Measurements from ENCODE around the gene SHF. TPM values are rescaled to one million over a fixed set of nuclear protein-coding genes. Genes with fewer than 3 reads are reported as not detected.

Gene SHF
- total RNA-seq, 1 donor from 2014 or later = 32.2 TPM

DNA sequence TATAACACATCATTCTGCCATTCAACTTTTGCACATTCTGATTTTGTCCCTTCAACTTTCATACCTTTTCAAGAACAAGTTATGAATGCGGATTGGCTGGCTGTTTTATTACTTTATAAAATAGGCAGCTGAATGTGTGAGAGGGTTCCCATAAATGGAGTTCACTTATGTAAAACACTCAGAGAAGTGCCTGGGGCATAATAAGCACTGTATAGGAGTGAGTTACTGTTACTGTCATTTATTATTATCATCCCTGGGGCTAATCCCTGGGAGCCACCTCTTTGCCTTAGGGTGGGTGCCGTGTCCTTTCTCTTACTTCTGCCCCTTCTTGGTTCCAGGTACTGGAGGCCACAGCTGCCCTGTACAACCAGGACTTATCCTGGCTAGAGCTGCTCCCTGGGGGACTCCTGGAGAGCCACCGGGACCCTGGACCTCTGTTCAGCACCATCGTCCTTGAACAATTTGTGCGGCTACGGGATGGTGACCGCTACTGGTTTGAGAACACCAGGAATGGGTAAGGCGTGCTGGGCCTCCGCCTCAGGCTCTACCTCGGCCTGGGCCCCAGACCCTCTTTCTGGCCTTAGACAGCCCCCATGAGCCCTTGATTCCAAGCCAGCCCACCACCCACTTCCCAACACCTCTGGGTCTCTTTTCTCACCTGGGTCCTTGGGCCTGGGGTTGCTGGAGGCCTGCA, 47.1 kb downstream of the SHF start:
- Histone ChIP-seq H3K4me2 (no peak overlapping the region), H3K79me2 (ENCODE audit: low read depth) (no peaks in the 10 kb centered on the region), H3K27ac (no peak overlapping the region), H3K9me3 (ENCODE audit: low read depth) (no peaks in the 10 kb centered on the region), H3K4me3 (no peak overlapping the region), H3K4me1 (no peaks in the 10 kb centered on the region), H3K9ac (no peak overlapping the region), H2AFZ (replicated peaks) (no peak overlapping the region), H3F3A (ENCODE audit: low read depth) (no peaks in the 10 kb centered on the region), H4K20me1 (ENCODE audit: low read depth) (no peaks in the 10 kb centered on the region), H3K27me3 (peaks cover 26% of the 10 kb centered on the region), H3K36me3 (no peaks in the 10 kb centered on the region)
- Mint-ChIP-seq H3K27ac (no peak overlapping the region), H3K4me1 (no peaks in the 10 kb centered on the region), H3K27me3 (ENCODE audit: insufficient read depth, low read depth) (peaks cover 15% of the 10 kb centered on the region), H3K36me3 (no peaks in the 10 kb centered on the region), H3K4me3 (no peak overlapping the region), H3K9me3 (no peaks in the 10 kb centered on the region)
- DNase-seq (ENCODE audit: low spot score) = no peak
- no peak for TF ChIP-seq EZH2phosphoT487 (IDR thresholded peaks at IDR 0.05)
- no peak for TF ChIP-seq EZH2 (IDR thresholded peaks at IDR 0.05)
- TF ChIP-seq, protein P1, sequence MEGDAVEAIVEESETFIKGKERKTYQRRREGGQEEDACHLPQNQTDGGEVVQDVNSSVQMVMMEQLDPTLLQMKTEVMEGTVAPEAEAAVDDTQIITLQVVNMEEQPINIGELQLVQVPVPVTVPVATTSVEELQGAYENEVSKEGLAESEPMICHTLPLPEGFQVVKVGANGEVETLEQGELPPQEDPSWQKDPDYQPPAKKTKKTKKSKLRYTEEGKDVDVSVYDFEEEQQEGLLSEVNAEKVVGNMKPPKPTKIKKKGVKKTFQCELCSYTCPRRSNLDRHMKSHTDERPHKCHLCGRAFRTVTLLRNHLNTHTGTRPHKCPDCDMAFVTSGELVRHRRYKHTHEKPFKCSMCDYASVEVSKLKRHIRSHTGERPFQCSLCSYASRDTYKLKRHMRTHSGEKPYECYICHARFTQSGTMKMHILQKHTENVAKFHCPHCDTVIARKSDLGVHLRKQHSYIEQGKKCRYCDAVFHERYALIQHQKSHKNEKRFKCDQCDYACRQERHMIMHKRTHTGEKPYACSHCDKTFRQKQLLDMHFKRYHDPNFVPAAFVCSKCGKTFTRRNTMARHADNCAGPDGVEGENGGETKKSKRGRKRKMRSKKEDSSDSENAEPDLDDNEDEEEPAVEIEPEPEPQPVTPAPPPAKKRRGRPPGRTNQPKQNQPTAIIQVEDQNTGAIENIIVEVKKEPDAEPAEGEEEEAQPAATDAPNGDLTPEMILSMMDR (IDR thresholded peaks at IDR 0.05) = no peak

GRCh38 chr15:45139770-45140169, 48.0 kb downstream of the SHF start:
- H3K27ac Mint-ChIP-seq = no peak overlapping the region
- peaks cover 13% of the 10 kb centered on the region for H3K27me3 Mint-ChIP-seq (ENCODE audit: insufficient read depth, low read depth)
- peaks cover 2% of the 10 kb centered on the region for H3K4me1 Mint-ChIP-seq
- Histone ChIP-seq H3K4me1 (no peaks in the 10 kb centered on the region), H3K4me2 (no peak overlapping the region), H4K20me1 (ENCODE audit: low read depth) (no peaks in the 10 kb centered on the region), H2AFZ (replicated peaks) (no peak overlapping the region), H3F3A (ENCODE audit: low read depth) (no peaks in the 10 kb centered on the region), H3K9me3 (ENCODE audit: low read depth) (no peaks in the 10 kb centered on the region), H3K36me3 (no peaks in the 10 kb centered on the region), H3K4me3 (no peak overlapping the region), H3K27me3 (peaks cover 34% of the 10 kb centered on the region), H3K79me2 (ENCODE audit: low read depth) (no peaks in the 10 kb centered on the region), H3K27ac (no peak overlapping the region), H3K9ac (no peak overlapping the region)
- H3K4me3 Mint-ChIP-seq = no peak overlapping the region
- TF ChIP-seq, protein P1 (IDR thresholded peaks at IDR 0.05) = no peak
- no peak for DNase-seq (ENCODE audit: low spot score)
- no peaks in the 10 kb centered on the region for H3K36me3 Mint-ChIP-seq
- peaks cover 2% of the 10 kb centered on the region for H3K9me3 Mint-ChIP-seq

DNA sequence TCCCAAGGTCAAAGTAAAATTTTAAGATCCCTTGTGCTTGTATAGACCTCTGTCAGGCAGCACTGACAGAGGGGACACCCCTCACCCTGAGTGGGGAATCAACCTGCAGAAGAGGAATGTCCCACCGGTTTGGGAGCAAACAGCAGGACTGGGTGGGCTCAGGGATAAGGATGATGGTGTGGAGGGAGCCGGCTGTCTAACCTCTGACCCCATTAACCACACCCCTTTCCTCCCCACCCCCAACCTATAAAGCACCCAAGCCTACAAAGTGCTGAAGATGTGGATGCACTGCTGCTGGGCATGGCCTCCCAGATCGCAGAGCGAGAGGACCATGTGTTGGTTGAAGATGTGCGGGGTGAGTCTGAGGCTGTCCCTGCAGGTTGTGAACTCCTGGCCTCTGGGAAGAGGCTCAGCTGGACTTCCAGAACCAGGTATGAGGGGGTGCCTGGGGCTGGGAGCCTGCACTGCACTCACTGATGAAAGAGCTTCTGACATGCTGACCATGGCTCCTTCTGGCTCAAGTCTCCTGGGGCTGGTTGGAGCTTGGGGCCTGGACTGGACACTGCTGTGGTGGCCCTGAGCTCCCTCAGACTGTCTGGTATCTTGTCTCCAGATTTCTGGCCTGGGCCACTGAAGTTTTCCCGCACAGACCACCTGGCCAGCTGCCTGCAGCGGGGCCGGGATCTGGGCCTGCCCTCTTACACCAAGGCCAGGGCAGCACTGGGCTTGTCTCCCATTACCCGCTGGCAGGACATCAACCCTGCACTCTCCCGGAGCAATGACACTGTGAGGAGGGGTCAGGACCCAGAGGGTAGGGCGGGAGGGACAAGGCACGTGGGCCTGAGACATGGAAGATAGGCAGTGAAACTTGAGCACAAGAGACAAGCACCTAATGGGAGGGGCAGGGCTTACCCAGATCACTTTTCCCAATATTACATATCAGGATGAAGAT, 48.7 kb downstream of the SHF start:
- Histone ChIP-seq H2AFZ (replicated peaks) (no peak overlapping the region), H3F3A (ENCODE audit: low read depth) (no peaks in the 10 kb centered on the region), H3K27me3 (peaks cover 35% of the 10 kb centered on the region), H3K27ac (no peak overlapping the region), H3K4me2 (no peak overlapping the region), H3K9me3 (ENCODE audit: low read depth) (no peaks in the 10 kb centered on the region), H4K20me1 (ENCODE audit: low read depth) (no peaks in the 10 kb centered on the region), H3K4me1 (no peaks in the 10 kb centered on the region), H3K79me2 (ENCODE audit: low read depth) (no peaks in the 10 kb centered on the region), H3K9ac (no peak overlapping the region), H3K36me3 (no peaks in the 10 kb centered on the region), H3K4me3 (no peak overlapping the region)
- peaks cover 2% of the 10 kb centered on the region for H3K36me3 Mint-ChIP-seq
- H3K27ac Mint-ChIP-seq = no peak overlapping the region
- TF ChIP-seq EZH2 (IDR thresholded peaks at IDR 0.05) (no peak), EZH2phosphoT487 (IDR thresholded peaks at IDR 0.05) (no peak)
- TF ChIP-seq, protein P1 (IDR thresholded peaks at IDR 0.05) = no peak
- peaks cover 4% of the 10 kb centered on the region for H3K4me1 Mint-ChIP-seq
- peaks cover 19% of the 10 kb centered on the region for H3K27me3 Mint-ChIP-seq (ENCODE audit: insufficient read depth, low read depth)
- no peak overlapping the region for H3K4me3 Mint-ChIP-seq
- peaks cover 4% of the 10 kb centered on the region for H3K9me3 Mint-ChIP-seq
- DNase-seq (ENCODE audit: low spot score) = no peak
